ENCODE results near the gene CASP3.

GRCh38 chr4:184641451-184641850, 7.8 kb downstream of the CASP3 start:
- no peak for TF ChIP-seq POLR2AphosphoS5 (IDR thresholded peaks at IDR 0.05; ENCODE audit: low read depth, low read length)
- no peak for TF ChIP-seq CTCF (IDR thresholded peaks at IDR 0.05 in 2 of 3, conservative IDR thresholded peaks at IDR 0.05 in 1 of 3; ENCODE audit: borderline replicate concordance in 1 of 3, insufficient read depth in 1 of 3, low read depth in 2 of 3, low read length in 2 of 3)
- TF ChIP-seq ZNF274 (IDR thresholded peaks at IDR 0.05; ENCODE audit: low read depth, low read length): no peak
- TF ChIP-seq EZH2 (IDR thresholded peaks at IDR 0.05): no peak

All from HCT116 (cell line).